ENCODE results near the gene UGT1A3. TPM values are rescaled to one million over a fixed set of nuclear protein-coding genes. Genes with fewer than 3 reads are reported as not detected.
"Not testable (repeated sequence)": the region's sequence is repeated elsewhere in the genome, so short reads cannot be mapped to it uniquely, and the experiment has no call there.

UGT1A3 gene
- total and polyA plus RNA-seq, 10 of the 15 experiments (the other 5 are each of a cell fraction or from before 2014, with no cell fraction given): not detected

DNA sequence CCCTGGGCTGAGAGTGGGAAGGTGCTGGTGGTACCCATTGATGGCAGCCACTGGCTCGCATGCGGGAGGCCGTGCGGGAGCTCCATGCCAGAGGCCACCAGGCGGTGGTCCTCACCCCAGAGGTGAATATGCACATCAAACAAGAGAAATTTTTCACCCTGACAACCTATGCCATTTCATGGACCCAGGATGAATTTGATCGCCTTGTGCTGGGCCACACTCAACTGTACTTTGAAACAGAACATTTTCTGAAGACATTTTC lies 18.4 kb downstream of the UGT1A3 start:
- POLR2A ChIA-PET: no interaction called here
- intact Hi-C loops (cut with micrococcal nuclease; ENCODE audit: unreplicated experiment): no loop called here
- no peaks in the 10 kb centered on the region for H3K4me1 ChIP-seq (ENCODE audit: control insufficient read depth, insufficient read depth, low read length)
- CTCF ChIA-PET: no interaction called here
- H3K79me2 ChIP-seq (ENCODE audit: control insufficient read depth, insufficient read depth, low read length): no peaks in the 10 kb centered on the region
- TF ChIP-seq NBN (IDR thresholded peaks at IDR 0.05) (no peak), KAT2A (conservative IDR thresholded peaks at IDR 0.05; ENCODE audit: control insufficient read depth, low read depth, low read length) (no peak)
- no peak overlapping the region for H3K27ac ChIP-seq (ENCODE audit: control insufficient read depth, insufficient read depth)
- no peaks in the 10 kb centered on the region for H3K36me3 ChIP-seq (ENCODE audit: control insufficient read depth in 2 of 2, insufficient read depth in 2 of 2, low read length in 1 of 2)
- 74% methylated on average over 6 of the region's 6 CpGs for WGBS (ENCODE audit: insufficient coverage, insufficient replicate concordance, low lambda C conversion rate, missing lambda C conversion rate)
- H3K27me3 ChIP-seq (replicated peaks in 1 of 2; ENCODE audit: control insufficient read depth in 2 of 2, insufficient read depth in 2 of 2, low read length in 1 of 2): no peaks in the 10 kb centered on the region
- ATAC-seq (no peak), FAIRE-seq (no peak), DNase-seq (ENCODE audit: low read depth, low spot score) (no peak)
- in situ Hi-C loops (cut with MboI): no loop called here
- BruUV-seq (replicated peaks): no TSS peak
- no peaks in the 10 kb centered on the region for H4K20me1 ChIP-seq (ENCODE audit: control insufficient read depth, insufficient read depth)
- no peak overlapping the region for H3K4me2 ChIP-seq (ENCODE audit: control insufficient read depth, insufficient read depth)
- RAD21 ChIA-PET (ENCODE audit: unreplicated experiment): no interaction called here
- H2AFZ ChIP-seq (ENCODE audit: control insufficient read depth, low read depth, low read length): no peak overlapping the region
- H3K4me3 ChIP-seq: no peak overlapping the region
- H3K9ac ChIP-seq (ENCODE audit: control insufficient read depth, insufficient read depth, low read length): no peak overlapping the region
- SMC1A ChIA-PET (ENCODE audit: uncharacterized antibody, unreplicated experiment): no interaction called here
- no peaks in the 10 kb centered on the region; the same call in 2 of the 3 replicates for H3K9me3 ChIP-seq (replicated peaks; ENCODE audit: control insufficient read depth, insufficient read depth, low read length)

GRCh38 chr2:233750689-233751088 lies 21.8 kb downstream of the UGT1A3 start:
- H3K27ac ChIP-seq (ENCODE audit: control insufficient read depth, insufficient read depth); H3K4me2 ChIP-seq (ENCODE audit: control insufficient read depth, insufficient read depth); H3K4me1 ChIP-seq (ENCODE audit: control insufficient read depth, insufficient read depth, low read length); ATAC-seq; H4K20me1 ChIP-seq (ENCODE audit: control insufficient read depth, insufficient read depth); CTCF ChIA-PET; FAIRE-seq; in situ Hi-C loops (cut with MboI); H3K9me3 ChIP-seq (replicated peaks; ENCODE audit: control insufficient read depth, insufficient read depth, low read length); DNase-seq (ENCODE audit: low read depth, low spot score); H3K36me3 ChIP-seq (ENCODE audit: control insufficient read depth in 2 of 2, insufficient read depth in 2 of 2, low read length in 1 of 2); H3K79me2 ChIP-seq (ENCODE audit: control insufficient read depth, insufficient read depth, low read length); RAD21 ChIA-PET (ENCODE audit: unreplicated experiment); H2AFZ ChIP-seq (ENCODE audit: control insufficient read depth, low read depth, low read length); SMC1A ChIA-PET (ENCODE audit: uncharacterized antibody, unreplicated experiment); H3K27me3 ChIP-seq (replicated peaks in 1 of 2; ENCODE audit: control insufficient read depth in 2 of 2, insufficient read depth in 2 of 2, low read length in 1 of 2); H3K4me3 ChIP-seq; POLR2A ChIA-PET; H3K9ac ChIP-seq (ENCODE audit: control insufficient read depth, insufficient read depth, low read length); BruUV-seq (replicated peaks); intact Hi-C loops (cut with micrococcal nuclease; ENCODE audit: unreplicated experiment): not testable (repeated sequence)
- 0% methylated on average over 2 of the region's 2 CpGs for WGBS (ENCODE audit: insufficient coverage, insufficient replicate concordance, low lambda C conversion rate, missing lambda C conversion rate)

DNA sequence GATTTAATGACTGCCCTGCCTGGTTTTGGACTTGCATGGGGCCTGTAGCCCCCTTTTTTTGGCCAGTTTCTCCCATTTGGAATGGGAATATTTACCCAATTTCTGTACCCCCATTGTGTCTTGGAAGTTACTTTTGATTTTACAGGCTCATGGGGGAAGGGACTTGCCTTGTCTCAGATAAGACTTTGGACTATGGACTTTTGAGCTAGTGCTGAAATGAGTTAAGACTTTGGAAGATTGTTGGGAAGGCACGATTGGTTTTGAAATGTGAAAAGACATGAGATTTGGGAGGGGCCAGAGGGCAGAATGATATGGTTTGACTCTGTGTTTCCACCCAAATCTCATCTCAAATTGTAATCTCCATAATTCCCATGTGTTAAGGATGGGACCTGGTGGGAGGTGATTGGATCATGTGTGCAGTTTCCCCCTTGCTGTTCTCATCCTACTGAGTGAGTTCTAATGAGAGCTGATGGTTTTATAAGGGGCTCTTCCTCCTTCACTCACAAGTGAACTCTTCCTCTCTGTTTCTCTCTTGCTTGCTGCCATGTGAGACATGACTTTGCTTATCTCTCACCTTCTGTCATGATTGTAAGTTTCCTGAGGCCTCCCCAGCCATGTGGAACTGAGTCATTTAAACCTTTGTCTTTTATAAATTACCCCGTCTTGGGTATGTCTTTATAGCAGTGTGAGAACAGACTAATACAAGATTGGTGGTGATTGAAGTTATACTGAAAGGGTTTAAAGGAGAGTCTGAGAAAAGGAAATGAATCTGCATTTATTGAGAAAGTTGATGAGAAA lies 22.6 kb downstream of the UGT1A3 start:
- intact Hi-C loops (cut with micrococcal nuclease; ENCODE audit: unreplicated experiment); DNase-seq (ENCODE audit: low read depth, low spot score); POLR2A ChIA-PET; H4K20me1 ChIP-seq (ENCODE audit: control insufficient read depth, insufficient read depth); in situ Hi-C loops (cut with MboI); H3K79me2 ChIP-seq (ENCODE audit: control insufficient read depth, insufficient read depth, low read length); H3K9ac ChIP-seq (ENCODE audit: control insufficient read depth, insufficient read depth, low read length); H3K4me1 ChIP-seq (ENCODE audit: control insufficient read depth, insufficient read depth, low read length); FAIRE-seq; ATAC-seq; H3K9me3 ChIP-seq (replicated peaks; ENCODE audit: control insufficient read depth, insufficient read depth, low read length); H3K27ac ChIP-seq (ENCODE audit: control insufficient read depth, insufficient read depth); H3K27me3 ChIP-seq (replicated peaks in 1 of 2; ENCODE audit: control insufficient read depth in 2 of 2, insufficient read depth in 2 of 2, low read length in 1 of 2); H3K4me2 ChIP-seq (ENCODE audit: control insufficient read depth, insufficient read depth); CTCF ChIA-PET; RAD21 ChIA-PET (ENCODE audit: unreplicated experiment); BruUV-seq (replicated peaks); H3K36me3 ChIP-seq (ENCODE audit: control insufficient read depth in 2 of 2, insufficient read depth in 2 of 2, low read length in 1 of 2); H3K4me3 ChIP-seq; H2AFZ ChIP-seq (ENCODE audit: control insufficient read depth, low read depth, low read length): not testable (repeated sequence)
- SMC1A ChIA-PET (ENCODE audit: uncharacterized antibody, unreplicated experiment): interaction anchor here (0.6 kb wide), 1 partner anchor 127 kb away, joined by 3 read pairs; no protein-coding TSS in a partner anchor
- 0% methylated on average over 2 of the region's 2 CpGs for WGBS (ENCODE audit: insufficient coverage, insufficient replicate concordance, low lambda C conversion rate, missing lambda C conversion rate)

Measured in GM12878 (cell line).